ENCODE measurements around the gene ARFGAP2. TPM values are rescaled to one million over a fixed set of nuclear protein-coding genes. Genes with fewer than 3 reads are reported as not detected.

Gene ARFGAP2
- total RNA-seq, 1 donor from 2014 or later: 78.7 TPM

DNA sequence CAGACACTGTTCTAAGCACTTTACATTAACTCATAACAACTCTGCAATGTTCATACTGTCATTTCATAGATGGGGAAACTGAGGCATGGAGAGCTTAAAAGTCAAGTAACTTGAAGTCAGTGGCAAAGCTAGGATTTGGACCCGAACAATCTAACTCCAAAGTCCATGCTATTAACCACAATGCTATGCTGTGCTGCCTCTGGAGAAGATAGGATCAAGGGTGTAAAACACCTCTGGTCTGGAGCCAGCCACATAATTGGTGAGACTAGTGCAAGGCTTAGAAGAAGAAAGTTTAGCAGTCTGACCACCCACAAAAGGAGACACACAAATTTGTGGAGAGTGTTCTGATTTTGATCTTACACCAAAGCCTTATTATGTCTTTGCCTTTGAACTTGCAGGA is 43.7 kb downstream of the ARFGAP2 start:
- H3K27ac Mint-ChIP-seq (ENCODE audit: unreplicated experiment): no peak overlapping the region
- H3K4me1 Mint-ChIP-seq (ENCODE audit: unreplicated experiment): peaks cover 5% of the 10 kb centered on the region
- no peak for TF ChIP-seq CTCF (IDR thresholded peaks at IDR 0.05; ENCODE audit: unreplicated experiment)
- DNase-seq (ENCODE audit: low spot score): no peak
- H3K27me3 Mint-ChIP-seq (ENCODE audit: unreplicated experiment): peaks cover 4% of the 10 kb centered on the region
- H3K4me3 Mint-ChIP-seq (ENCODE audit: unreplicated experiment): no peak overlapping the region
- H3K9me3 Mint-ChIP-seq (ENCODE audit: unreplicated experiment): no peaks in the 10 kb centered on the region
- H3K36me3 Mint-ChIP-seq (ENCODE audit: low read depth, unreplicated experiment): no peaks in the 10 kb centered on the region

GRCh38 chr11:47132490-47132889 is 44.2 kb downstream of the ARFGAP2 start:
- Mint-ChIP-seq H3K4me3 (ENCODE audit: unreplicated experiment) (no peak overlapping the region), H3K4me1 (ENCODE audit: unreplicated experiment) (peaks cover 5% of the 10 kb centered on the region), H3K27ac (ENCODE audit: unreplicated experiment) (no peak overlapping the region), H3K27me3 (ENCODE audit: unreplicated experiment) (peaks cover 4% of the 10 kb centered on the region), H3K36me3 (ENCODE audit: low read depth, unreplicated experiment) (no peaks in the 10 kb centered on the region), H3K9me3 (ENCODE audit: unreplicated experiment) (no peaks in the 10 kb centered on the region)
- no peak for DNase-seq (ENCODE audit: low spot score)
- no peak for TF ChIP-seq CTCF (IDR thresholded peaks at IDR 0.05; ENCODE audit: unreplicated experiment)

GRCh38 chr11:47131136-47131535 is 45.5 kb downstream of the ARFGAP2 start:
- H3K4me3 Mint-ChIP-seq (ENCODE audit: unreplicated experiment): no peak overlapping the region
- peaks cover 5% of the 10 kb centered on the region for H3K4me1 Mint-ChIP-seq (ENCODE audit: unreplicated experiment)
- DNase-seq (ENCODE audit: low spot score): no peak
- no peaks in the 10 kb centered on the region for H3K36me3 Mint-ChIP-seq (ENCODE audit: low read depth, unreplicated experiment)
- no peak for TF ChIP-seq CTCF (IDR thresholded peaks at IDR 0.05; ENCODE audit: unreplicated experiment)
- H3K9me3 Mint-ChIP-seq (ENCODE audit: unreplicated experiment): no peaks in the 10 kb centered on the region
- peaks cover 4% of the 10 kb centered on the region for H3K27me3 Mint-ChIP-seq (ENCODE audit: unreplicated experiment)
- no peak overlapping the region for H3K27ac Mint-ChIP-seq (ENCODE audit: unreplicated experiment)

DNA sequence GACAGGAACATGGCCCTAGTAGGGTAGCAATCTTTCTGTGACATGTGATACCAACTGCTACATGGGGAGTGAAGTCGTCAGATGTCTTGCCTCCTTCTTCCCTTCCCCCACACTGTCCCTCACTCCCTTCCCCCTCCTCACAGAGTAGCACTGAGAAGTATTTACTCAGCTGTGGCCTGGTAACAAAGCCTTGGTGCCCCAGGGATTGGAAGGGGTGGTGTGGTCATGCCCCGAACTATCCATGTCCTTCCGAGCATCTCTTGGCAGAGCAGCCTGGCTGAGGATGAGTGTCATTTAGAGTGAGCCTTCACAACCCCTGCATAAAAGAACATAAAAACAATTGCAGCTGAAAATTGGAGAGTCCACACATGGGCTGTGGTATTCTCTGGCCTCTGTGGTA is 46.1 kb downstream of the ARFGAP2 start:
- H3K9me3 Mint-ChIP-seq (ENCODE audit: unreplicated experiment): no peaks in the 10 kb centered on the region

DNA sequence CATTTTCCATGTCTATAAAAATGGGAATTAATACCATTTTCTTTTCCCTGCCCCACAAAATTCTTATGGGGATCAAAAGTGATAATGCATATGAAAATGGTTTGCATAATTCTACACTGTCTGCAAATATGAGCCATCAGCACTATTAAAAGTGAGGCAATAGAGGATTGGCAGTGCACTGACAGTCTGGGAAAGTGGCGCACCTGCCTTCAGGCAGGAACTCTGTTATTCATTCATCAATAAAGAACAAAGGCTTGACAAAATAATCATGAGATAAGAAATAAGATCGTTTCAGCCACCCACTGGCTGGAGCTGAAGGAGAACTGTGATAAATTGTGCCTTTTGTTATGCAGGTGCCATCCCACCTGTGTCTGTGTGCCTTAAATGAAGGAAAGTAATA is 49.5 kb downstream of the ARFGAP2 start:
- DNase-seq (ENCODE audit: low spot score): no peak
- no peaks in the 10 kb centered on the region for H3K27me3 Mint-ChIP-seq (ENCODE audit: unreplicated experiment)
- no peak overlapping the region for H3K4me3 Mint-ChIP-seq (ENCODE audit: unreplicated experiment)
- TF ChIP-seq CTCF (IDR thresholded peaks at IDR 0.05; ENCODE audit: unreplicated experiment): no peak
- no peaks in the 10 kb centered on the region for H3K9me3 Mint-ChIP-seq (ENCODE audit: unreplicated experiment)
- no peaks in the 10 kb centered on the region for H3K36me3 Mint-ChIP-seq (ENCODE audit: low read depth, unreplicated experiment)
- H3K4me1 Mint-ChIP-seq (ENCODE audit: unreplicated experiment): peaks cover 7% of the 10 kb centered on the region
- no peak overlapping the region for H3K27ac Mint-ChIP-seq (ENCODE audit: unreplicated experiment)

More for the DNA sequence above, 46.1 kb downstream of the ARFGAP2 start:
- peaks cover 5% of the 10 kb centered on the region for H3K4me1 Mint-ChIP-seq (ENCODE audit: unreplicated experiment)
- no peak overlapping the region for H3K4me3 Mint-ChIP-seq (ENCODE audit: unreplicated experiment)
- no peaks in the 10 kb centered on the region for H3K36me3 Mint-ChIP-seq (ENCODE audit: low read depth, unreplicated experiment)
- no peak overlapping the region for H3K27ac Mint-ChIP-seq (ENCODE audit: unreplicated experiment)
- peaks cover 4% of the 10 kb centered on the region for H3K27me3 Mint-ChIP-seq (ENCODE audit: unreplicated experiment)
- DNase-seq (ENCODE audit: low spot score): no peak
- no peak for TF ChIP-seq CTCF (IDR thresholded peaks at IDR 0.05; ENCODE audit: unreplicated experiment)

Measured in endothelial cell (in vitro differentiated cells).